Kasumi-1 (cell line): ENCODE data around the gene LMAN2L.

ENCODE experiments used
- DNase-seq, 2 experiments: peaks; one replicate each; lab custom pipeline; 2025; lab: John Stamatoyannopoulos, UW

The LMAN2L gene

GRCh38 chr2:96703021-96703751 is 36.7 kb downstream of the LMAN2L start:
- no peak for DNase-seq

GRCh38 chr2:96702098-96702785 is 37.6 kb downstream of the LMAN2L start:
- DNase-seq: no peak

- DNase-seq: no peak
Observed at GRCh38 chr2:96701636-96702035, 38.2 kb downstream of the LMAN2L start.

- DNase-seq: no peak
Observed at GRCh38 chr2:96700086-96700485, 39.8 kb downstream of the LMAN2L start.

GRCh38 chr2:96699621-96700020 is 40.2 kb downstream of the LMAN2L start:
- DNase-seq: no peak

- no peak for DNase-seq
Observed at GRCh38 chr2:96699021-96699420, 40.8 kb downstream of the LMAN2L start.

- no peak for DNase-seq
Observed at GRCh38 chr2:96698221-96698861, 41.5 kb downstream of the LMAN2L start.

- DNase-seq: no peak
Observed at GRCh38 chr2:96697476-96697875, 42.4 kb downstream of the LMAN2L start.

- no peak for DNase-seq
Observed at GRCh38 chr2:96695602-96696001, 44.3 kb downstream of the LMAN2L start.

- no peak for DNase-seq
Observed at GRCh38 chr2:96694816-96695455, 44.9 kb downstream of the LMAN2L start.

- DNase-seq: no peak
Observed at GRCh38 chr2:96694279-96694678, 45.6 kb downstream of the LMAN2L start.

- no peak for DNase-seq
Observed at GRCh38 chr2:96693286-96694200, 46.3 kb downstream of the LMAN2L start.

GRCh38 chr2:96692094-96692971 is 47.5 kb downstream of the LMAN2L start:
- DNase-seq: no peak

- DNase-seq: no peak
Observed at GRCh38 chr2:96691022-96691612, 48.7 kb downstream of the LMAN2L start.

- DNase-seq: no peak
Observed at GRCh38 chr2:96690306-96691021, 49.4 kb downstream of the LMAN2L start.

- DNase-seq: no peak
Observed at GRCh38 chr2:96689431-96689991, 50.4 kb downstream of the LMAN2L start.

- no peak for DNase-seq
Observed at GRCh38 chr2:96688649-96689430, 51.0 kb downstream of the LMAN2L start.
